Measurements from ENCODE around the gene INHBA. TPM values are rescaled to one million over a fixed set of nuclear protein-coding genes. Genes with fewer than 3 reads are reported as not detected.

INHBA gene
- total RNA-seq, 1 donor from 2014 or later = 81.2 TPM

- DNase-seq (peak; percentile 55), ATAC-seq (peak in 1 of 2 donors; percentile 68)
- no peaks in the 10 kb centered on the region for H3K36me3 ChIP-seq
- no peak overlapping the region for H3K27ac ChIP-seq
- H3K9me3 ChIP-seq = no peaks in the 10 kb centered on the region
- peak; percentile 45 for TF ChIP-seq CTCF (IDR thresholded peaks at IDR 0.05)
- no peaks in the 10 kb centered on the region for H3K27me3 ChIP-seq (ENCODE audit: low read depth)
- intact Hi-C loops (cut with DNase I) = no loop called here
- H3K4me1 ChIP-seq = no peaks in the 10 kb centered on the region
- no peak overlapping the region for H3K4me3 ChIP-seq
Measured at GRCh38 chr7:41711283-41712064, 8.6 kb upstream of the INHBA start.

DNA sequence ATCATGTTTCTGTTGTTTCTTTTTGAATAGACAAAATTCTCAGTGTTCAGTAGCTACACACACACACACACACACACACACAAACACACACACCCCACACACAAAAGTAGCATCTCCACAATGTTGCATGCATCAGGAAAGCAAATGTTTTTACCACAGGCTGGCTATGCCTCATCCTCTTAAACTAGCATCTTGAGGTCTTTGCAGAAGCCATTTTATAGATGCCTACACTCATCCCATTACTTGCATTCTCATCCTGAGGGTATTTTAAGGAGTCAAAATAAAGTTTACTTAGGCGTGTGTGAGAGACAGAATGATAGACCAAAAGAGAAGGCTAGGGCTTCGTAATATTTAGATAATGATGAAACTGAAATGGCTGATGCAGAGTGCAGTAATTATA is 7.9 kb upstream of the INHBA start:
- Histone ChIP-seq H3K27me3 (ENCODE audit: low read depth) (no peaks in the 10 kb centered on the region), H3K36me3 (no peaks in the 10 kb centered on the region), H3K27ac (no peak overlapping the region), H3K4me1 (peaks cover 5% of the 10 kb centered on the region), H3K4me3 (no peak overlapping the region), H3K9me3 (no peaks in the 10 kb centered on the region)
- DNase-seq (no peak), ATAC-seq (no peak)
- no peak for TF ChIP-seq CTCF (IDR thresholded peaks at IDR 0.05)
- intact Hi-C loops (cut with DNase I) = no loop called here

GRCh38 chr7:41709621-41710020 is 6.7 kb upstream of the INHBA start:
- peaks cover 15% of the 10 kb centered on the region for H3K4me1 ChIP-seq
- intact Hi-C loops (cut with DNase I) = no loop called here
- no peak for DNase-seq
- H3K27ac ChIP-seq = no peak overlapping the region
- H3K27me3 ChIP-seq (ENCODE audit: low read depth) = no peaks in the 10 kb centered on the region
- H3K36me3 ChIP-seq = no peaks in the 10 kb centered on the region
- no peaks in the 10 kb centered on the region for H3K9me3 ChIP-seq
- no peak overlapping the region for H3K4me3 ChIP-seq
- TF ChIP-seq CTCF (IDR thresholded peaks at IDR 0.05) = no peak
- no peak for ATAC-seq

DNA sequence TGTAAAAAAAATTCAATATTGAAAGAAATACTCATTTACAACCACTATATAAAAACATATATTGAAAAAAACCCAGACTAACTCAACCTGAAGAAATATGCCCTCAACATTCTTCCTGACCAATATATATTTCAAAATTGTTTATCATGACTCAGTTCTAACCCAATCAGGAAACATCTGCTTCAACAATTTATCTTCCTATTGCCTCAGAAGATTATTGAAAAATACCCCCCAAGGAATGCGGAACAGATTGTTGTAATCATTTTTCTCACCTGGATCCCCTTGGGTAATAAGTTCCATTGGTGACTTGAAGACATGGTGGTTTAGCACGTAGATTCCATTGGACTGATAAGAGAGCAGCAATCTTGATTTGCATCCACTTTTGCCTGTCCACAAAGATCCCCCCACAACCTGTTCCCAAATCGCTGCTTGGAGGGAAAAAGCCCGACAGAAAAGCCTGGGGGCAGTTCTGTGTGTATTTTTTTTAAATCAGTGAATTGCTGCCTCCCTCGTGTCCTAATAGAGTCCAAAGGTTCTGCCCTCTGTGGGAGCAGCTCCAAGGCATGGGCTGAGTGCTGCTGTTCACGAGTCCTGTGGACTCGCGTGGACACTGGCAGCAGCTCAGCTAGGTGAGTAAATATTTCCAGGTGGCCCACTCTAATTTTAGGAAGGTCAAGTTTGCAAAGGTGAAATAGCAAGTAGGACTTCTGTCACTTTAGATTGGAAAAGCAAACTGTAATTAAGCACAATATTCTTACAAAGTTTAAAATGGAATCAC is 5.9 kb upstream of the INHBA start:
- ATAC-seq (no peak), DNase-seq (no peak)
- Histone ChIP-seq H3K27me3 (ENCODE audit: low read depth) (no peaks in the 10 kb centered on the region), H3K9me3 (no peaks in the 10 kb centered on the region), H3K36me3 (no peaks in the 10 kb centered on the region), H3K4me3 (no peak overlapping the region), H3K4me1 (peaks cover 15% of the 10 kb centered on the region), H3K27ac (no peak overlapping the region)
- intact Hi-C loops (cut with DNase I) = no loop called here
- TF ChIP-seq CTCF (IDR thresholded peaks at IDR 0.05) = no peak

GRCh38 chr7:41706228-41706930 is 3.5 kb upstream of the INHBA start:
- H3K4me3 ChIP-seq = no peak overlapping the region
- intact Hi-C loops (cut with DNase I) = no loop called here

More at GRCh38 chr7:41706228-41706930, 3.5 kb upstream of the INHBA start:
- Histone ChIP-seq H3K9me3 (no peaks in the 10 kb centered on the region), H3K36me3 (no peaks in the 10 kb centered on the region), H3K27ac (no peak overlapping the region), H3K4me1 (peaks cover 15% of the 10 kb centered on the region), H3K27me3 (ENCODE audit: low read depth) (no peaks in the 10 kb centered on the region)
- ATAC-seq (no peak), DNase-seq (no peak)
- no peak for TF ChIP-seq CTCF (IDR thresholded peaks at IDR 0.05)

Measured in lower lobe of right lung (tissue), 2 donors.